Mesothelial cell of epicardium (in vitro differentiated cells): ENCODE results near the gene SMIM45.

ENCODE experiments used
- DNase-seq, 2 experiments: peaks; one replicate each; pipeline ENCODE4 v3.0.0; 2021; ENCODE audit warnings: low spot score in 2 of 2; ENCODE audit not compliant: unreplicated experiment in 2 of 2
- H3K27ac Mint-ChIP-seq: 2 replicates; pipeline ENCODE4 v1.8.0; 2021; ENCODE audit warnings: mixed read lengths
- H3K27me3 Mint-ChIP-seq: 2 replicates; pipeline ENCODE4 v1.8.0; 2021; ENCODE audit warnings: low read depth, mixed read lengths
- H3K36me3 Mint-ChIP-seq: 2 replicates; pipeline ENCODE4 v1.8.0; 2021; ENCODE audit warnings: mixed read lengths
- H3K4me1 Mint-ChIP-seq: 2 replicates; pipeline ENCODE4 v1.8.0; 2021; ENCODE audit warnings: mixed read lengths
- H3K4me3 Mint-ChIP-seq: 2 replicates; pipeline ENCODE4 v1.8.0; 2021; ENCODE audit warnings: mild to moderate bottlenecking, moderate library complexity, mixed read lengths
- H3K9me3 Mint-ChIP-seq: 2 replicates; pipeline ENCODE4 v1.8.0; 2021; ENCODE audit warnings: mixed read lengths
- CTCF ChIP-seq: fragments of 200-600 bp; sonication (generic); IDR thresholded peaks from one replicate; pipeline ENCODE4 v1.5.0; 2021; ENCODE audit warnings: antibody characterized with exemption; ENCODE audit not compliant: unreplicated experiment

The SMIM45 gene

GRCh38 chr22:41907436-41908401 lies 44.2 kb upstream of the SMIM45 start:
- no peak overlapping the region for H3K4me3 Mint-ChIP-seq
- peaks cover 2% of the 10 kb centered on the region for H3K4me1 Mint-ChIP-seq
- H3K9me3 Mint-ChIP-seq, result no peaks in the 10 kb centered on the region
- no peak for TF ChIP-seq CTCF
- peaks cover 43% of the 10 kb centered on the region for H3K27me3 Mint-ChIP-seq
- no peak for DNase-seq
- peaks cover 14% of the 10 kb centered on the region for H3K36me3 Mint-ChIP-seq
- no peak overlapping the region for H3K27ac Mint-ChIP-seq

DNA sequence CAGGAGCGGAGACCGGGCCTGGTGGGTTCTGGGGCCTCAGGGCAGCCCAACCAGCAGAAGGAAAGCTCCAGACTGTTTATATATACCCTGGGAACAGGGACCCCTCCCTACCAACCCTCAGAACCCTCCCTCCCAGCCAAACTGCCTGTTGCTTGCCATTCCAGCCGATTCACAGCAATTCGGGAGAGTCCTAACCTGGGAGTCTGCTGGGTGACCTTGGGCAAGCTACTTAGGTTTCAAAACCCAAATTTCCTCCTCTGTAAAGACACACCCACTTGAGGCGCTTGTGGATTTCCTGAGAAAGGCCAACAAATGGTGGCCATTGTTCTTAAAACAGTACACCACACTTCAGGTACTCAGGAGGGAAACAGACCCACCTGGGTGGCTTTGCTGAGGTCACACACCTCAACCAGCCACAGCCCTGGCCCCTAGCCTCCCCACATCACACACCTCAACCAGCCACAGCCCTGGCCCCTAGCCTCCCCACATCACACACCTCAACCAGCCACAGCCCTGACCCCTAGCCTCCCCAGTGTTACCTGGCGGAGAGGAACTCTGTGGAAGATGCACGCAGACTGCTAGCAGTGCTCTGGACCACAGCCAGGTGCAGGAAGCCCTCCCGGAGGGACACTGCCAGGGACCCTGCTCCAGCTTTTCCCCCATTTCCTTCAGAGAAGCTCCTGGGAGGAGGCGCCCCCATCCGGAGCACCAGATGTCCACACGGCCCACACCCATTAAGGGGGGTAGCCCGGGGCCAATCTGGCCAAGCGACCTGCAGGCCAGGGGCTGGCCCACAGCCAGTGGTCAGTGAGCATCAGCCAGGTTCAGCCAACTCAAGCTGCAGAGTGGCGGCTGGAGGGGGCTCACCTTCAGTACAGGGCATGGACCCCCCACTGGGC lies 43.3 kb upstream of the SMIM45 start:
- no peak overlapping the region for H3K27ac Mint-ChIP-seq
- no peak for DNase-seq
- TF ChIP-seq CTCF, result no peak

GRCh38 chr22:41909310-41910049 lies 42.5 kb upstream of the SMIM45 start:
- TF ChIP-seq CTCF, result no peak
- peaks cover 8% of the 10 kb centered on the region for H3K36me3 Mint-ChIP-seq
- peaks cover 3% of the 10 kb centered on the region for H3K4me1 Mint-ChIP-seq
- DNase-seq, result no peak
- peak overlapping the region; percentile 40 for H3K4me3 Mint-ChIP-seq
- no peaks in the 10 kb centered on the region for H3K9me3 Mint-ChIP-seq
- no peak overlapping the region for H3K27ac Mint-ChIP-seq
- H3K27me3 Mint-ChIP-seq, result peaks cover 54% of the 10 kb centered on the region

More for the DNA sequence above, 43.3 kb upstream of the SMIM45 start:
- H3K36me3 Mint-ChIP-seq, result peaks cover 12% of the 10 kb centered on the region
- H3K4me3 Mint-ChIP-seq, result no peak overlapping the region
- H3K4me1 Mint-ChIP-seq, result peaks cover 3% of the 10 kb centered on the region
- peaks cover 52% of the 10 kb centered on the region for H3K27me3 Mint-ChIP-seq
- no peaks in the 10 kb centered on the region for H3K9me3 Mint-ChIP-seq

- peaks cover 8% of the 10 kb centered on the region for H3K36me3 Mint-ChIP-seq
- H3K4me1 Mint-ChIP-seq, result peaks cover 3% of the 10 kb centered on the region
- H3K27me3 Mint-ChIP-seq, result peaks cover 58% of the 10 kb centered on the region
- no peaks in the 10 kb centered on the region for H3K9me3 Mint-ChIP-seq
- H3K4me3 Mint-ChIP-seq, result peak overlapping the region; percentile 52
- no peak overlapping the region for H3K27ac Mint-ChIP-seq
- no peak for TF ChIP-seq CTCF
- DNase-seq, result no peak
Observed at GRCh38 chr22:41910050-41911000, 41.6 kb upstream of the SMIM45 start.
